ENCODE results near the gene STARD3. TPM values are rescaled to one million over a fixed set of nuclear protein-coding genes. Genes with fewer than 3 reads are reported as not detected.

Gene STARD3
- total and polyA plus RNA-seq, 9 of the 15 experiments (the other 6 are each of a cell fraction or from before 2014, with no cell fraction given) = 0.63 to 87.0 (median 46.0) TPM

DNA sequence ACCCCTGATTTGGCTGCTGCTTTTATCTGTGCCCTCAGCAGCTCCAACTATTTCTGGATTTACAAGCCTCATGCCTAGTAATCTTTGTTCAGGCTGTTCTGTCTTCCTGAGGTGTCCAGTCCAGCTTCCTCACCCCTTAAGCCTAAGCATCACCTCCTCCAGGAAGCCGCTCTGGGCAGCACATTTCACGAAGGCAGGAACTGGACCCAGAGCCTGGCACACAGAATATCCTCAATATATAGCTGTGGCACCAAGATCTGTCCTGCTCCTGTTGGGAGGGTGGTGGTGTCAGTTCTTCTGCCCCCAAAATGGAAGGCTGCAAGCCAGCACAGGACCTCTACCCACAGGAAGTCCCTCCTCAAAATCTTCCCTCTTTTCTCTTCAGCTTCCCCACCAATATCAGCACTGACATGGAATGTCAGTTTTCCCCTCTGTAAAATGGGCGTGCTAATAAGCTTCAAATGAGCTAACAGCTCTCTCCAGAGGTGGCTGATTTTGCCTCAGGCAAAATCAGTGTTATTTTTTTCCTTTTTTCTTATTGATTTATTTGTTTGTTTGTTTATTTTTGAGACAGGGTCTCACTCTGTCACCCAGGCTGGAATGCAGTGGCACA, 22.3 kb upstream of the STARD3 start:
- peaks cover 6 to 27% of the 10 kb centered on the region in 2 experiments; a peak in 2 of 5 replicates for H3K27me3 ChIP-seq (ENCODE audit: control insufficient read depth in 2 of 2, insufficient read depth in 2 of 2, low read length in 2 of 2)
- BruUV-seq (replicated peaks) = no TSS peak

GRCh38 chr17:39615434-39615833, 21.5 kb upstream of the STARD3 start:
- TF ChIP-seq ZNF79 (CRISPR knock-in tag; IDR thresholded peaks at IDR 0.05; ENCODE audit: low read depth) (no peak), YY1 (IDR thresholded peaks at IDR 0.05; ENCODE audit: borderline replicate concordance in 1 of 3, control insufficient read depth in 1 of 3, extremely low read depth in 1 of 3, insufficient read depth in 3 of 3, insufficient read length in 1 of 3, insufficient replicate concordance in 2 of 3, low read depth in 1 of 3, low read length in 2 of 3) (no peak), ESRRA (IDR thresholded peaks at IDR 0.05; ENCODE audit: borderline replicate concordance, low read depth) (peak; percentile 61; the same call in 1 of the 2 replicates)
- no peak for ATAC-seq

More for the DNA sequence above, 22.3 kb upstream of the STARD3 start:
- Histone ChIP-seq H3K4me1 (replicated peaks in 1 of 2; ENCODE audit: control insufficient read depth in 2 of 2, insufficient read depth in 2 of 2, low read length in 2 of 2) (peaks cover 0 to 23% of the 10 kb centered on the region in 2 experiments; a peak in 3 of 5 replicates), H3K9ac (ENCODE audit: insufficient read depth in 1 of 2, low read depth in 2 of 2, low read length in 2 of 2) (no peak overlapping the region), H4K20me1 (replicated peaks; ENCODE audit: control insufficient read depth, insufficient read depth, low read length) (no peaks in the 10 kb centered on the region), H3K4me2 (ENCODE audit: insufficient read depth, low read length) (no peak overlapping the region), H3K9me3 (replicated peaks; ENCODE audit: control insufficient read depth, insufficient read depth, low read depth, low read length) (no peaks in the 10 kb centered on the region), H3K4me3 (no peak overlapping the region), H3K36me3 (ENCODE audit: control insufficient read depth, insufficient read depth, low read length) (no peaks in the 10 kb centered on the region), H3K9me1 (ENCODE audit: control insufficient read depth, insufficient read depth, low read length) (no peaks in the 10 kb centered on the region), H3K27ac (ENCODE audit: extremely low read depth, low read depth, low read length) (no peak overlapping the region), H2AFZ (ENCODE audit: low read depth, low read length) (no peak overlapping the region), H3K79me2 (ENCODE audit: control insufficient read depth, insufficient read depth, low read length) (no peaks in the 10 kb centered on the region)
- TF ChIP-seq ZFP36 (IDR thresholded peaks at IDR 0.05; ENCODE audit: low read depth, low read length, partially characterized antibody) = peak; percentile 58
- TF ChIP-seq HDGF (IDR thresholded peaks at IDR 0.05) = no peak
- no peak for TF ChIP-seq RBBP5 (IDR thresholded peaks at IDR 0.05; ENCODE audit: borderline replicate concordance, insufficient read depth, low read length, poor library complexity, severe bottlenecking)
- peak in 1 of 2 experiments; percentile 52; a peak in 1 of 4 replicates for TF ChIP-seq KDM1A (IDR thresholded peaks at IDR 0.05)
- 0 out of 2 replicates have a peak, but pooled peaks have one; percentile 28 for TF ChIP-seq ADNP (tag; IDR thresholded peaks at IDR 0.05)
- TF ChIP-seq NCOA4 (IDR thresholded peaks at IDR 0.05; ENCODE audit: partially characterized antibody) = no peak
- TF ChIP-seq BCOR (IDR thresholded peaks at IDR 0.05) = 0 out of 2 replicates have a peak, but pooled peaks have one; percentile 14
- TF ChIP-seq RBM25 (IDR thresholded peaks at IDR 0.05; ENCODE audit: low read depth, low read length, severe bottlenecking) = peak; percentile 51
- ChIA-PET POLR2A (no interaction called here), CTCF (ENCODE audit: low intra/inter-chr PET ratio) (interaction anchor here (0.6 kb wide), 1 partner anchor 180 kb away, joined by 4 read pairs; no protein-coding TSS in a partner anchor)
- intact Hi-C loops (cut with micrococcal nuclease) = loop anchor here (5.0 kb wide), 1 partner anchor 407 kb away; no protein-coding TSS in a partner anchor
- in situ Hi-C loops (cut with MboI) = no loop called here
- 7% methylated on average over 3 of the region's 3 CpGs for WGBS (ENCODE audit: insufficient coverage, low coverage, missing lambda C conversion rate)
- DNase-seq (ENCODE audit: extremely low read depth in 1 of 4, low spot score in 3 of 4) (no peak), ATAC-seq (no peak), FAIRE-seq (no peak)

More at GRCh38 chr17:39615434-39615833, 21.5 kb upstream of the STARD3 start:
- BruUV-seq (replicated peaks) = no TSS peak
- Histone ChIP-seq H3K4me3 (no peak overlapping the region), H4K20me1 (replicated peaks; ENCODE audit: control insufficient read depth, insufficient read depth, low read length) (no peaks in the 10 kb centered on the region), H3K36me3 (ENCODE audit: control insufficient read depth, insufficient read depth, low read length) (no peaks in the 10 kb centered on the region), H3K4me2 (ENCODE audit: insufficient read depth, low read length) (no peak overlapping the region), H2AFZ (ENCODE audit: low read depth, low read length) (no peak overlapping the region), H3K4me1 (replicated peaks in 1 of 2; ENCODE audit: control insufficient read depth in 2 of 2, insufficient read depth in 2 of 2, low read length in 2 of 2) (peaks cover 0 to 23% of the 10 kb centered on the region in 2 experiments; a peak in 3 of 5 replicates), H3K27ac (ENCODE audit: extremely low read depth, low read depth, low read length) (no peak overlapping the region), H3K9me3 (replicated peaks; ENCODE audit: control insufficient read depth, insufficient read depth, low read depth, low read length) (no peaks in the 10 kb centered on the region), H3K9ac (ENCODE audit: insufficient read depth in 1 of 2, low read depth in 2 of 2, low read length in 2 of 2) (no peak overlapping the region), H3K27me3 (ENCODE audit: control insufficient read depth in 2 of 2, insufficient read depth in 2 of 2, low read length in 2 of 2) (peaks cover 6 to 30% of the 10 kb centered on the region in 2 experiments; a peak in 2 of 5 replicates), H3K79me2 (ENCODE audit: control insufficient read depth, insufficient read depth, low read length) (no peaks in the 10 kb centered on the region), H3K9me1 (ENCODE audit: control insufficient read depth, insufficient read depth, low read length) (no peaks in the 10 kb centered on the region)
- WGBS (ENCODE audit: insufficient coverage, low coverage, missing lambda C conversion rate) = 7% methylated on average over 6 of the region's 6 CpGs
- intact Hi-C loops (cut with micrococcal nuclease) (loop anchor here (5.0 kb wide), 1 partner anchor 408 kb away; no protein-coding TSS in a partner anchor), in situ Hi-C loops (cut with MboI) (no loop called here)
- FAIRE-seq = no peak
- DNase-seq (ENCODE audit: extremely low read depth in 1 of 4, low spot score in 3 of 4) = no peak
- ChIA-PET CTCF (ENCODE audit: low intra/inter-chr PET ratio) (interaction anchor here (0.6 kb wide), 1 partner anchor 179 kb away, joined by 4 read pairs; no protein-coding TSS in a partner anchor), POLR2A (no interaction called here)
